Measurements from ENCODE around the gene JAM3. TPM values are rescaled to one million over a fixed set of nuclear protein-coding genes. Genes with fewer than 3 reads are reported as not detected.

Gene JAM3
- total RNA-seq, 1 donor from 2014 or later: 68.1 TPM

DNA sequence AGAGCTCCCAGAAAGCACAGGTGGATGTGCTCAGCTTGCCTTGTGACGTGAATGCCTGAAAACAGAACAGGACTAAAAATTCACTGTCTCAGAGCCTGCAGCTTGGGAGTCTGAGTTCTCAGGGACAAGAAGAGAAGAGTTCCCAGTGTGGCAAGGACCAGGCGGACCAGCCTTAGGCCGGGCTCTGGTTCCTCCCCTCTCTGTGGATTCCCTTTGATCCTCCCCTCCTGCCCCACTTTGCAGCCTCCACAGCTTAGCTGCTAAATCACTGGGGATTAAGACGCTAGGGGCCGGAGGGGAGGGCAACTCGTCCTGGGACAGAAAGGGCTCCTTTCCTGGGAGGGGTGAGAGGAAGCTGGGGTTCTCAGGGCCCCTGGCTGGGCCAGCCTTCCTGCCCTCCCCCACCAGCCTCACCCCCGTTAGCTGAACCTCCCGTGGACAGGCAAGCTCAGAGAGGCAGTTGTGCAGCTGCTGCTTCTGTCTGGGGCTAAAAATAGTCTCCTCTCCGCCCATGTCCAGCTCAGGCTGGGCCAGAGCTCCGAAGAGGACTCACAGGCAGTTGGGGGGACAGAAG is 29.9 kb upstream of the JAM3 start:
- H3F3A ChIP-seq (ENCODE audit: low read depth): peaks cover 30% of the 10 kb centered on the region
- peaks cover 14% of the 10 kb centered on the region for H3K27me3 Mint-ChIP-seq (ENCODE audit: insufficient read depth, low read depth)
- H3K27ac ChIP-seq: no peak overlapping the region
- H3K4me2 ChIP-seq: peak overlapping the region; percentile 51
- H3K4me1 ChIP-seq: peaks cover 34% of the 10 kb centered on the region
- H3K4me3 ChIP-seq: peak overlapping the region; percentile 10
- H3K4me3 Mint-ChIP-seq: peak overlapping the region; percentile 77
- no peak overlapping the region for H3K9ac ChIP-seq
- TF ChIP-seq EZH2 (IDR thresholded peaks at IDR 0.05) (no peak), CTCF (IDR thresholded peaks at IDR 0.05) (no peak), EZH2phosphoT487 (IDR thresholded peaks at IDR 0.05) (no peak)
- no peaks in the 10 kb centered on the region for H4K20me1 ChIP-seq (ENCODE audit: low read depth)
- no peak overlapping the region for H2AFZ ChIP-seq (replicated peaks)
- peak overlapping the region; percentile 82 for H3K27ac Mint-ChIP-seq
- no peaks in the 10 kb centered on the region for H3K9me3 ChIP-seq (ENCODE audit: low read depth)
- no peaks in the 10 kb centered on the region for H3K9me3 Mint-ChIP-seq
- no peaks in the 10 kb centered on the region for H3K36me3 Mint-ChIP-seq
- no peaks in the 10 kb centered on the region for H3K79me2 ChIP-seq (ENCODE audit: low read depth)
- H3K36me3 ChIP-seq: no peaks in the 10 kb centered on the region
- peaks cover 59% of the 10 kb centered on the region for H3K4me1 Mint-ChIP-seq
- peak; percentile 68 for DNase-seq (ENCODE audit: low spot score)
- peaks cover 9% of the 10 kb centered on the region for H3K27me3 ChIP-seq

DNA sequence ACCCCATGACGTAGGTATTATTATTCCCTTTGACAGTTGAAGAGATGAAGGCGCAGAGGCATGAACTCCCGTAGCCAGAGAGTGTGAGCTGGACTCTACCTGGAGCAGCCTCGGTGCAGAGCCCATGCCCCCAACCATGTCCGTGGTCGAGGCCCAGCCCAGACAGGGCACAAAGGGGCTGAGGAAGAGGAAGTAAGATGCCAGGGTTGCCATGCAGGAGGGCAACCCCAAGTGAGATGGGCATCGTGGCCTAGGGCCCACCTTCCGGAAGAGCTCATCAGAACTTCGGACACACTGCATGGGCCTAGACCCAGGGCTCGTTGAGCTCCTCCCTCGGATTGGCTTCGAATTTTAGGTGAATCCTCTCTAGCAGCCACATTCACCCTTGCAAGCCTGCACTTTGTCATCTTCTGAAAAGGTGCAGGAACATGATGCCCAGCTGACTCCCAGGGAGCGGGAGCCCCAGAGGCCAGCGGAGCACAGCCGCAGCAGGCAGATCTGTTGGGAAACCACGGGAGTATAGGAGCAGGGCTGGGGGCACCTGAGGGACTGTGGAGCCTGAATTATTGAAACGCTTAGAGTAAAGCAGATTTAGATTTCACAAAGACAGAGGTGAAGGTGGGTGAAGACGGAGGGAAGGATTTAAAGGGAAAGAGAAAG is 29.0 kb upstream of the JAM3 start:
- peaks cover 21% of the 10 kb centered on the region for H3F3A ChIP-seq (ENCODE audit: low read depth)
- no peak for DNase-seq (ENCODE audit: low spot score)
- H3K9me3 ChIP-seq (ENCODE audit: low read depth): no peaks in the 10 kb centered on the region
- Mint-ChIP-seq H3K4me1 (peaks cover 50% of the 10 kb centered on the region), H3K36me3 (no peaks in the 10 kb centered on the region), H3K4me3 (no peak overlapping the region), H3K27me3 (ENCODE audit: insufficient read depth, low read depth) (peaks cover 10% of the 10 kb centered on the region), H3K9me3 (peaks cover 2% of the 10 kb centered on the region), H3K27ac (no peak overlapping the region)
- peaks cover 9% of the 10 kb centered on the region for H3K27me3 ChIP-seq
- no peaks in the 10 kb centered on the region for H3K79me2 ChIP-seq (ENCODE audit: low read depth)
- no peaks in the 10 kb centered on the region for H3K36me3 ChIP-seq
- H3K27ac ChIP-seq: no peak overlapping the region
- H4K20me1 ChIP-seq (ENCODE audit: low read depth): no peaks in the 10 kb centered on the region
- no peak overlapping the region for H3K4me3 ChIP-seq
- no peak overlapping the region for H2AFZ ChIP-seq (replicated peaks)
- H3K4me1 ChIP-seq: peaks cover 26% of the 10 kb centered on the region
- TF ChIP-seq EZH2phosphoT487 (IDR thresholded peaks at IDR 0.05): no peak
- no peak overlapping the region for H3K9ac ChIP-seq
- peak overlapping the region; percentile 51 for H3K4me2 ChIP-seq

DNA sequence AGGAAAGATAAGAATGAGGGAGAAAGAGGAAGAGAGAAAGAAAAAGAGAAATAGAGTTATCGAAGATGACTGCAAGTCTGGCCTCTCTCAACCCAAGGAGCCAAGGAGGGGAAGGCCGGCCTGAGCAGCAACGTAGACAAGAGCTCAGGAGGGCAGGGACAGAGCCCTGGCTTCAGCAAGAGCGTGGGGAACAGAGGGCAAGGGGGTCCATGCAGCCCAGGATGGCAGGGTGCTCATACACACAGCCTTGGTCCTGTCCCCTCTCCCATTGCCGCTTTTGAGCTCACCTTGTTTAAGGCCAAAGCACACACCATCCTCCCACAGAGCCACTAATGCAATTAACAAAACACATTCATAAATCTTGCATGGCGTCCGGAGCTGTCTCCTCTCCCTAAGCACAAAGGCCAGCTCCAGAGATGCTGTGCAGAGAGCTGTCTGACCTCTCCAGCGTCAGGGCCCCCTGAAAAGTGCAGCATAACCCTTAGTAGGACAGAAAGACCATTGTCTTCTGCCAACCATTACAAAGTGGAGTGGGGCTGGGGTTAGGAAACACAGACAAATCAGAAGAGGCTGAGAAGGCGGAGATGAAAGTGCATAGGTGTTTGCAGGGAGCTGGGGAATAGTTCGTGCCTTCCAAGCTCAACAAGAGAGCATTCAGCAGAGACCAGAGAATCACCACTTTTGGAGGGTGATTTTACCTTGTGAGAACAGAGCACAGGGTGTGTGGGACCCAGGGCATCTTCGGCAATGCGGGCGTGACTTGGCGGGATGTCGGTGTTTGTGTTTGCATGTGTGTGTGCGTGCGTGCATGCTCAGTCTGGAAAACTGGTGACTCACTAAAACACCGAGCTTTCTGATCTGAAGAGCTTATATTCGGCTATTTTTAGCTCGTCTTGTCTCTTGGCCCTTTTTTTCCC is 28.2 kb upstream of the JAM3 start:
- Mint-ChIP-seq H3K27ac (peak overlapping the region; percentile 9), H3K4me3 (peak overlapping the region; percentile 20)

More for the DNA sequence above, 28.2 kb upstream of the JAM3 start:
- Mint-ChIP-seq H3K27me3 (ENCODE audit: insufficient read depth, low read depth) (peaks cover 7% of the 10 kb centered on the region), H3K4me1 (peaks cover 47% of the 10 kb centered on the region), H3K9me3 (peaks cover 2% of the 10 kb centered on the region), H3K36me3 (no peaks in the 10 kb centered on the region)
- DNase-seq (ENCODE audit: low spot score): no peak
- Histone ChIP-seq H3K27ac (no peak overlapping the region), H3K9me3 (ENCODE audit: low read depth) (no peaks in the 10 kb centered on the region), H3K9ac (no peak overlapping the region), H3K36me3 (no peaks in the 10 kb centered on the region), H3K27me3 (peaks cover 9% of the 10 kb centered on the region), H3K4me2 (no peak overlapping the region), H2AFZ (replicated peaks) (no peak overlapping the region), H3K4me1 (peaks cover 26% of the 10 kb centered on the region), H3F3A (ENCODE audit: low read depth) (peaks cover 21% of the 10 kb centered on the region), H3K4me3 (no peak overlapping the region), H3K79me2 (ENCODE audit: low read depth) (no peaks in the 10 kb centered on the region), H4K20me1 (ENCODE audit: low read depth) (no peaks in the 10 kb centered on the region)
- TF ChIP-seq CTCF (IDR thresholded peaks at IDR 0.05): no peak
- TF ChIP-seq EZH2phosphoT487 (IDR thresholded peaks at IDR 0.05): no peak
- TF ChIP-seq EZH2 (IDR thresholded peaks at IDR 0.05): no peak
